RKO (cell line): ENCODE results near the gene HDAC8.

Experiments
- DNase-seq: peaks from one replicate; pipeline ENCODE4 v3.0.0-alpha.2; 2016; ENCODE audit warnings: low spot score

The HDAC8 gene

GRCh38 chrX:72294497-72294896, 278.1 kb downstream of the HDAC8 start:
- no peak for DNase-seq

DNA sequence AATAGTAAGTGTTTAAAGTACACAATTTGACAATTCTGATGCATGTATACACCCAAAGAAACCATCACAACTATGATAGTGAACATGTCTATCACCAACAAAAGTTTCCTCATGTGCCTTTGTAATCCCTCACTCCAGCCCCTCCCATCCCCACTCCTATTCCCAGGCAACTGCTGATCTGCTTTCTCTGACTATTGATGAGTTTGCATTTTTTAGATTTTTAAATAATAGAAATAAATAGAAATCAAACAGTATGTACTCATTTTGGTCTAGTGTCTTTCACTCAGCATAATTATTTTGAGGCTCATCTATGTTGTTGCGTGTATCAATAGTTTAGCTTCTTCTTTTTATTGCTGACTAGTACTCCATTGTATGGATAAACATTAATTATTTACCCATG, 290.3 kb downstream of the HDAC8 start:
- DNase-seq, result no peak

GRCh38 chrX:72280321-72280845, 292.3 kb downstream of the HDAC8 start:
- DNase-seq, result peak; percentile 91
